GM21717 (cell line): Measurements from ENCODE around the gene PIAS4.

Experiments
- ATAC-seq: cut with Tn5 transposase; IDR thresholded peaks from one replicate; pipeline ENCODE4 v1.9.1; 2021; ENCODE audit warnings: mild to moderate bottlenecking, moderate library complexity; ENCODE audit not compliant: unreplicated experiment

PIAS4 gene

DNA sequence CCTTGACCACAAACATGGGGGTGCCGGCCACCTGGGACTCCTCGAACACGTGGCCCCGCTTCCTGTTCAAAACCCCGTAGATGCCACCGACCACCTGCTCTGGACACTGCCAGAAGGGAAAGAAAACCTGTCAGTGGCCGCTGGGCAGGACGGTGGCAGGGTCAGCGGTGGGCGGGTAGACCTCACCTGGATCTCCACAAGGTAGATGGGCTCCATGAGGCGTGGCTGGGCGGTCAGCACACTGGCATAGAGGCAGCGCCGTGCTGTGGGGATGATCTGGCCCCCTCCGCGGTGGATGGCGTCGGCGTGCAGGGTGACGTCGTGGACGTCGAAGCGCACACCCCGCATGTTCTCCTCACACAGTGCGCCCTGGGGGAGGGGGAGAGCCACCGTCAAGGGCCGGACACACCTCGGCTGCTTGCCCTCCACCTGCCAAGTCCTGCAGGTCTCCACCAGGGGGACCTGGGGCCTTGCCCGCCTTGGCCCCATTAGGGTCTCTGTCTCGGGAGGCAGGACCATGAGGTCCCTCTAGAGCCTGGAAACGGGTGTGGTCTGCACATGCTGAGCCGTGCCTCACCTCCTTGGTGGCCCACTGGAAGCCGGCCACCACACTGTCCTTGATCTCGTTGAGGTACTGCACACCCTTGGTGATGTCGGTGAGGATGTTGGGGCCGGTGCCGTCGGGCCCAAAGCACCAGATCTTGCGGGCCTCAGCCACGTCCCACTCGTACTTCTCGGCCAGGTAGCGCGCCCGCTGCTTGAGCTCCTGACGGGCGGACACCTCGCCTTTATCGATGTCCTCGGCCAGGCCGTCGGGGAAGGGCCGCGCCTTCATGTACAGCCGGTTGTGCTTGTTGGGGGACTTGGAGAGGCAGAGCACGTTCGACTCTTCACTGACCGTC lies 30.0 kb upstream of the PIAS4 start:
- ATAC-seq = no peak

DNA sequence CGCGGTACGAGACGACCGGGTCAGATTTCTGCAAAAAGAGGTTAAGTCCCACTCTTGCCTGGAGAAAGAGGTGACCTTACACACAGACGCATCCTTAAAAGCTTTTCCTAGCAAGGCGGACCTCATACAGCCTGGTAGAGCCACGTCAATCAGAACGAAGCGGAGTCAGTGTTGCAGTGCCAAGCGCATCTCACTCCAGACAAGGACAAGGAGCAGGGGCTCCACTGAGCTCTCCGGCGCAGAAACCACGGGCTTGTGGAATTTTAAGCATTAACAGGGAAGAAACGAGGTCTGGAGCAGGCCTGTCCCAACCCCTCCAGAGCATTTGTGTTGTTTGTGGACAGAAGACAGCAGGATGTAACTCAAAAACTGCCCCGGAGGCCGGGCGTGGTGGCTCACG lies 29.4 kb upstream of the PIAS4 start:
- no peak for ATAC-seq

DNA sequence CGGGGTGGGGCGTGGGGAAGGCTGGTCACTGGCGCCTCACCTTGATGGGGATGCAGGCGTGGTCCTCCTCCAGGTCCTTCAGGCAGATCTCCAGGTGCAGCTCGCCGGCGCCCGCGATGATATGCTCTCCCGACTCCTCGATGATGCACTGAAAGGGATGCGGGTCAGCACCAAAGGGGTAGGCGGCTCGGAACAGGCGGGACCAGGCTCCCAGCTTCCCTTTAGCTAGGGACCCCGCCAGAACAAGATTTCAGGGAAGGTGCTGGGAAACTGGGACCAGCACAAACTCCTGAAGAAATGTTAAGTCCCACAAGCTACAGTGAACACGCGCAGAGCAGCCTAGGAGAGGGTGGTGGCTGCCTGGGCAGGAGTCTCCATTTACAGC lies 28.3 kb upstream of the PIAS4 start:
- no peak for ATAC-seq

DNA sequence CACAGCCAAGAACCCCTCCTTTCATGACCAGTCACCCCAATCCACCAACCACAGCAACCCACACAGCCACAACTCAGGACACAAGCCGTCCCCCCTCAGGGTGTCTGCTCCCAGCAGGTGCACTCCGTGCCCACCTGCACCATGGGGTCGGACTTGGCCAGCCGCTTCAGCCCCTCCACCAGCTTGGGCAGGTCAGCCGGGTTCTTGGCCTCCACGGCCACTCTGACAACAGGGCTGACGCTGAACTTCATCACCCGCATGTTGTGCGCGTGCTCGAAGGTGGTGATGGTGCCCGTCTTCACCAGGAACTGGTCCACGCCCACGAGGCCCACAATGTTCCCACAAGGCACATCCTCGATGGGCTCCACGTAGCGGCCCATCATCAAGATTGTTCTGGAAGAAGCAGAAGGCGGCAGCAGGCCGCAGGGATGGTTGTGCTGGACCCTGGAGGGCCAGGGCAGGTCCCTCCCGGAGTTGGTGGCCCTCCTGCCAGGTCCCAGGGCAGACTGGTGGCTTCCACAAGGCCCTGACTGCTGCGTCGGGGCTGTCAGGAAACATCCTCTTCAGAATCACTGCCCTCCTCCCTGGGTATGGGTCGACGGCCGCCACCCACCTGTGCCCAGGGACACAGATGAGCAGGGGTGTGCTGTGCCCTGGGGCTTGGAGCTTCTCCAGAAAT lies 27.7 kb upstream of the PIAS4 start:
- no peak for ATAC-seq

DNA sequence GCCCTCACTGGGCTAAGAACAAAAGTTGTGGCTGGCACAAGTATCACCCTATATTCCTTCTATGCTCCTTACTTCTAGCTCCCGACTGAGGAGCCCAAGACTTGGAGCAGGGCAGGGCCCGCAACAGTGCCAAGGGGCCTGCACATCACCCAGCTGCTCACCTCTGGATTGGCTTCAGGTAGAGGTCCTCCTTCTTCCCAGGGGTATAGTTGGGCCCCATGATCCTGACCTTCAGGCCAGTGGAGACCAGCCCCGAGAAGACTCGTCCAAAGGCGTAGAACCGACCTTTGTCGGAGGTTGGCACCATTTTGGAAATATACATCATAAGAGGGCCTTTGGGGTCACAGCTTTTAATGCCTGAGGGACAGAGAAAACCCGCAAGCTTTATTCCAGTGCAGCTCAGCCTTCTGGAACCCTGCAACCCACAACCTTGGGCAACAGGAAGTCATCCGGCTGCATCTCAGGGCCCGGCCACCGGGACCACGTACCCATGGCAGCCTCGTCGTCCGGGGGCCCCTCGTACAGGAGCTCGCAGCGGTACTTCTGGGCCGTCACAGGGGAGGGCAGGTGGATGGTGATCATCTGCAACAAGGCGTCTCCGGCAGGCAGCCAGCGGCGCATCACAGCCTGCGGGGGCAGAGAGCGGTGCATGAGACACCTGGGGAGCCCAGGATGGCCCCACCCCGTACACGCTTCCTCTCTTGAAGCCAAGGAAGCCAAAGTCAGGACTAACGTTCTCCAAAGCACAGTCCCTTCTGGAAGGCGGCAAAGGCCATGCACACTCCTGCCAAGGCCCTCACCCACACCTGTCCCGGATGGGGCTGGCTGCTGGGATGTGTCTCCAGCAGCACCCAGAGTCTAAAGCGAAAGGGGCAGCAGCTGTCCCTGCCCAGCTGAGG lies 26.9 kb upstream of the PIAS4 start:
- ATAC-seq = no peak

DNA sequence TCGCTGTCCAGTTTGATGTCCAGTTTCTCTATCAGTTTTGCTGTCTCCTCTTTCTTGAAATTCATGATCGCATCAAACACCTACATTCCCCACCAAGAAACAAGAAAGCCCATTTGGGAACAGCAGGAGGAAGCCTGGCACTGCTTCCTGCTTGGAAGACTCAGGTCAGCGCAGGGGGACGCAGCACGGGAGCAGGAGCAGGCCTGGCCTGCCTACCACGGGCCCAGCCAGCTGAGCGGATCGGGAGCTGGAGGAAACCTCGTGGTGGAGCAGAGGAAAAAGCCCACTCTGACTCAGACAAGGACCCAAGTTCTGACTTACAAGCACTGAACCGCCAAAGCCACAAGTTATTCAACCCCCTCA lies 26.2 kb upstream of the PIAS4 start:
- ATAC-seq = no peak

DNA sequence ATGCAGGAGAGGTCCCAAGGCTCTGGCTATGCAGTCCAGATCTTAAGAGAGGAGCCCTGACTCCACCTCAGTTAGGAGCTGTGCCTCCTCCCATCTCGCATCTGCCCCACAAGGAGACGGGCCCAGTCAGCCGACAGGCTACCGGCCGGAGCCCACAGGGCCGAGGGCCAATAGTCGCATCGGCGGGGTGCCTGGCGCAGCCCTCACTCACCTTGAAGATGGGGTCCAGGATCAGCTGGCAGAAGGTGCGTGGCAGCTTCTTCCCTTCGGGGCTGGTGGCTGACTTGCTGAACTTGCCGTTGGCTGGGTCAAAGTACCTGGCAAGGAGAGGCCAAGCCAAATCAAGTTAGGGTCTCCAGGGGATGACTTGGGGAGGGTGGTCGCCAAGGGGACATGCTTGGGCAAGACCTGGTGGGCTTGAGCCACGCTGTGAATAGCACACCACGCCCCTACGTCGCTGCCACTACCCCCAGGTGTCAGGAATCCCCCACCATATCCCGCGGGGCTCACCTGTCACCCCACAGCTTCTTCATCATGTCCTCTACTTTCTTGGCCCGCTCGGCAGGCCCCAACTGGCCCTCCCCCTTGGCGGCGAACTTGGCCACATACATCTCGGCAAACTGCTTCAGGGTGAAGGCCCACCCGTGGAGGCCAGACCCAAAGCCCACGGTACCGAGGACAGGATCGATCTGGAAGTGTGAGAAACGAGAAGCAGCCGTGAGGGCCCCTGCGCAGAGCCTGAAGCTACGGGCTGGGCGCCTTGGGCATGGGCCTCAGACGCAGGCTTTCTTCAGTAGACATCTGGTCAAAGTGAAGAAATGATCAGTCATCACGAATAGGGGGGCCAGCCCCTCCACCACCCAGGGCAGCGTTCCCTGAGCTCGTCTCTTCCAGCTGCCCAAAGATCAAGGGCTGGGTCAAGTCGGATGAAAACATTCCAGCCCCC lies 25.5 kb upstream of the PIAS4 start:
- ATAC-seq = no peak

DNA sequence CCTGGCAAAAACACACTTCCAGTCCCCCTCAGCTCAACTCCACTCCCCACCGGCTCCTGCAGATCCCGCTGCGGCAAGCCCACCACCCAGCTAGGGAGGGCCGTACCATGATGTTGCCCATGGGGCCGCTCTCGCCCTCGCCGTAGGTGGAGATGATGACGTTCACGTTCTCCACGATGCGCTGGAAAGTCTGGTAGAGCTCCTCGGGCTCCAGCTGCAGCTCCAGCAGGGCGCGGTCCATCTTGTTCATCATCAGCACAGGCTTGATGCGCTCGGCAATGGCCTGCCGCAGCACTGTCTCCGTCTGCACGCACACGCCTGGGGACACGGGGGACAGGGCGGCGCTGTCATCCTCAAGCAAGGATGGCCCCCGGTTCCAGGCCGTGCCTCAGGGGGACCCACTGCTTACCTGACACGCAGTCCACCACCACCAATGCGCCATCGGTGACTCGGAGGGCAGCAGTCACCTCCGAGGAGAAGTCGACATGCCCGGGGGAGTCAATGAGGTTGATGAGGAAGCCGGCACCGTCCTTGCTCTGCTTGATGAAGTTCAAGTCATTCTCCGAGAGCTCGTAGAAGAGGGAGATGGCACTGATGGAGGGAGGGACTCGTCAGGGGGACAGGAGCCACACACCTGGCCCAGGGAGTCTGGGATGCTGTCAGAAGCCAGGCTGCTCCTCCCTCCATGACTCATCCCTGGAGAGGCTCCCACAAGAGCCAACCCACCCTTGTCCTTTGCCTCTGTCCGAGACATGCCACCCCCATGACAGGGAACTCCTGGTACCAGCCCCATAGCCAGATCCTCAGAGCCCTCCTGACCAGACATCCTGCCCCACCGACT lies 24.6 kb upstream of the PIAS4 start:
- no peak for ATAC-seq

DNA sequence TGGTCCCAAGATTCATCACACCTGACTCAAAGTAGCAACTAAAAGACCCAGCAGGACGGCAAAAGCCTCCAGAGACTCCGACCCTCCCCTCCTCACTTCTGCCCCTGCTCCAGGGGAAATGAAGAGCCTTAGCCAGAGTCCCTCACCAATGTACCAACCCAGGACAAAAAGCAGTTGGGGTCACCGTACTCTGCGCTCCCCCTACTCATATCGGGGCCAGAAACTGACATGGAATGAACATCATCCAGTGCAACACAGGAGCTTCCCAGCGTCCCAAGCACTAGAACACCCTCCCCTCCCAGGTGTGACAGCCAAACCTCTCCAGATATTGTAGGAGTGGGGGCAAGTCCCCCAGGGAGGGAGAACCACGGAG lies 24.0 kb upstream of the PIAS4 start:
- ATAC-seq = no peak

DNA sequence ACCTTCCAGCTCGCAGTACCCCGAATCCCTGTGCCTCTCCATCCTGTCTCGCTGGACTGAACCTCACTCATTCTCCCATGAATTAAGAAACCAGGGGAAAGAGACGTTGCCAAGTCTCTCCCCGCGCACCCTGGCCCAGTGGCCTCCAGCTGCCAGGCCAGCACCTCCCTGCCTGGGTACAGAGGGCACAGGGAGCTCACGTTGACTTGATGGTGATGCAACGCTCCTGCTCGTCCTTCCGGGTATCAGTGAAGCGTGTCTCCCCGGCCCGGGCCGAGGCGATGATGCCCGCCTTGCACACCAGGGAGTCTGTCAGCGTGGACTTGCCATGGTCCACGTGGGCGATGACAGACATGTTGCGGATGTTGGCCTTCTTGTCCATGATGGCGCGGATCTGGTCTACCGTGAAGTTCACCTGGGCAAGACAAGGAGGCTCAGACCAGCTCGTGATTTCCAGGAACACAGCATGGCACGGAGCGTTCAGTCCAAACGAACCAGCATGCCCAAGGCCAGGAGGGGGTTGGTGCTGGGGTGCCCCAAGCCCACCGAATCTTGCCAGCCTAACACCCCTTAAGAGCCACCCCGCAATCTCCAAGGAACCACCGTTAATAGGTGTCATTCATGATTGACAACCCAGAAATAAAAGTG lies 23.5 kb upstream of the PIAS4 start:
- ATAC-seq = no peak

DNA sequence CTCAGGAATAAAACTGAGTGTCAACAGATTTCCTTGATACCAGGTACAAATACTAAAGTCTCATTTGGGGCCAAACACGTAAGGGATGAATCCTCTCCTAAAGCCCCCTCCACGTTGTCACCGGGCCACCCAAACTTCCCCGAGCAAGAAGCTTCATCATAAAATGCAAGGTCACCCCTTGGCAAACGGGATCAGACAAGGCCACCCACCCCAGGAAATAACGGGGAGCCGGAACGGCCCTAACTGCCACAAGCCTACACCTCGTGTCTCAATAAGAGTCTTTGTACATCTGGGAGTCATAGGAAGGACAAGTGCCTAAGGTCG lies 23.0 kb upstream of the PIAS4 start:
- no peak for ATAC-seq

DNA sequence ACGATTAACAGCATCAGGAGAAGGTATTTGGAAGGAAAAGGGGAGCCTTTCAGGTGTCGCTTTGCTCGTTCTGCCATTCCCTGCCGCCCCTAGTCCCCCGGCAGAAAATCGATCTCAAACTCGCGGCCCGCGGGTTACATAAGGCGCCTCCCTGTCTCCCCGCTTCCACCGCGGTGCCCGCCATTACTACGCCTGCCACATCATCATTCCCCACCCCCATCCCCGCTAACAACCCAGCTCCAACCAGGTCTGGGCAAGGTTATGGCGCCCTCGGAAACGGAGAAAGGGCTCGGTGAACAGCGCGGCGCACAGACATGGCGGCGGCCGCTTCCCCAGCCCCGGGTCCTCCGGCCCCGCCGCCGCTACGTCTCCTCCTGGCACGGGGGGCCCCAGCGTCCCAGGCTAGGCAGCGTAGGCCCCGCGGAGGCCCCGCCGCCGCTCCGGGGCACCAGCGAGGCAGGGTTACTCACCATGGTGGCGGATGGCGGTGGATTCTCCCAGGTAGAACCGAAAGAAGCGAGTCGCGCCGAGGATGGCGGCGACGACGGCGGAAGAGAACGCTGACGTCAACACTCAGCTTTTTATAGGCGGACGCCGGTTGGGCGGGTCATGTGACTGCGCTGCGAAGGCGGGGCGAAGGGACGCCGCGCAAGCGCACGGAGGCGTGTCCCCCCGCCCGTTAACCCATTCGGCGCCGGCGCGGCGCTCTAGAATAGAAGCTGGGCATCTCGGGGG lies 22.5 kb upstream of the PIAS4 start, which contains the start of gene EEF2:
EEF2 (minus strand) TSS at position 556 of the 735 bp plus-strand sequence; CDS start at position 473, 83 bp downstream.
- peak; percentile 40 for ATAC-seq

DNA sequence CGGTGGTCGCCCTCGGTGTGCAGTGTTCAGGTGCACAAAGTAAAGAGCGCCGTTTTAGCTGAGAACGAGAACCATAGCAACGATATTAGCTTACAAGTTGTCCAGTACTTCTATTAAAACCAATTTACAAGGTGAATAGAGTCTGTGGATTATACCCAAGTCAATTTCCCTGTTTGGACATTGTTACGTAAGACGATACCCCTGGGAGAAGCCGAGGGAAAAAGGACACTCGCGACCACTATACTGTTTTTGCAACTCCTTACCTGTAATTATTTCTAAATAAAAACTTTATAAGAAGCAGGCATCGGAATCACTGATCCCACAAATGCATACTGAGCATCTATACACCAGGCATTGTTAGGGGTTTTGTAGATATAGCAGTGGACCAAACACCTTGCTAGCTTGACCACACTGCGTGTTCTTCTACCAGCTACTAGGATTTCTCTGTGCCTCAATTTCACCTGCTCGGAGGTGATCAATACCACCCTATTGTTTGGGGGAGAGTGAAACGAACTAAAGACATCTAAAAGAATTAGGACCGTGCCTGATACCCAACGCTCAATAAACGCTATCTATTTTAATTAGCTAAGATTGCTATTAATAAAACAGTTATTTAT lies 21.8 kb upstream of the PIAS4 start:
- ATAC-seq = no peak

DNA sequence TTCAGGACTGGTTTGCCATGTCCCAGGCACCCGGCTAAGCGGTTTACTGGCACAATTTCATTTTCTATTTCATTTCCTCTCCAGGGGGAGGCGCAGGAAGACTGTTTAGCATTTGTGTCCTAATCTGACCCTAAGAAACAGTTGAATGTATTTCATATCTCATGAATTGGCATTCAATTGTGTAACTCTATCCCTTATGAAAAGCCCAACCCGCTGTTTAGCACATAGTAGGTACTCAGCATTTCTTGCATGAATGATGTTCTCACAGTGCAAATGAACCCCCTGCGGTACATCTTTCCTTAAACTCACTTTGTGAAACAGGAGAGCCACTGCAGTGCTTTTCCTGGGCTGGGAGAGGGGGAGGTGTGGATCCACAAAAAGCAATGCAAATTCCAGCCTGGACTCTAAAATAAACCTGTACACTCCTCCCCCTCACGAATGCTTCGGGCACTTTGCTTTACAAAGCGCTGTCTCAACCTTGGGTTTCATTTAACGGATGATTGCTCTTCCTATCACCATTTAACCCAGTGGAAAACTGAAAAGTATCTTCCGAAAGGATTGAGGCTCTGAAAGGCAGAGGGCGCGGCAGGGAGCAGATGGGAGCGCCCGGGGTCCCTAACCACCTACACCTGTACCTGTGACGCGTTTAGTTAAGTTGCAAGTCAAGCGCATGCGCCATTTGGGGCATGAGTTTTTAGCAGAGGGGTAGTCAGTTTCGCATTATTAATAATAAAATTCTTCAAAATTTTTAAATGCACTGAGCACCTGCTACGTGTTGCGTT lies 21.1 kb upstream of the PIAS4 start:
- ATAC-seq = no peak

DNA sequence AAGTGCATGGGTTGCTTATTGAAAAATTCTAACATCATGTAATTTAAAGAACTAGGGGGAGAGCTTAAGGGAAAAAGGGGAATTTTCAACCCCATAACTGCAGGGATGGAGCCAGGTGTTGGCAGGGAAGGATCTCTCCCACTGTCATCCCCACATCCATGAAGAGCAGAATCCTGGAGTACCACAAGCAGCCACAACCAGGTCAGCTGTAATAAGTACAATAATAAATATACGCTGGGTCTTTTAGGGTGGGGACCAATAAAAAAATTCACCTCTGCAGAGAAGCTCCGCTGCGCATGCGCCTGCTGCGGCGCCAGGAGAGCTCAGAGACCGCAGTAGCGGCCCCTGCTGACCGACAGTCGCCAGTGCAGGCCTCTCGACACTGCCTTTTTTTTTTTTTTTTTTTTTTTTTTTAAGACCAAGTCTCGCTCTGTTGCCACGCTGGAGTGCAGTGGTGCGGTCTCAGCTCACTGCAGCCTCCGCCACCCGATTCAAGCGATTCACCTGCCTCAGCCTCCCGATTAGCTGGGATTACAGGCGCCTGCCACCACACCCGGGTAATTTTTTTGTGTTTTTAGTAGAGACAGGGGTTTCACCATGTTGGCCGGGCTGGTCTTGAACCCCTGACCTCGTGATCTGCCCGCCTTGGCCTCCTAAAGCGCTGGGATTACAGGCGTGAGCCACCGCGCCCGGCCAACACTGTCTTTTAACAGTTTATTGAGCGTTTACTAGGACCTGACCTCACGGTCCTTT lies 19.7 kb upstream of the PIAS4 start:
- peak; percentile 33 for ATAC-seq

DNA sequence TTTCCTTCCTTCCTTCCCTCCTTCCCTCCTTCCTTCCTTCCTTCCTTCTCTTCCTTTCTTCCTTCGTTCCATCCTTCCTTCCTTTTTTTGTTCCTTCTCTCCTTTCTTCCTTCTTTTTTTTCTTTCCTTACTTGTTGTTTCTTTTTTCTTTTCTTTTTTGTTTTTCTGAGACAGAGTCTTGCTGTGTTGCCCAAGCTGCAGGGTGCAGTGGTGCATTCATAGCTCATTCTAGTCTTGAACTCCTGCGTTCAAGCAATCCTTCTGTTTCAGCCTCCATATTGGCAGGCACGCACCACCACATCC lies 16.8 kb upstream of the PIAS4 start:
- ATAC-seq = no peak

DNA sequence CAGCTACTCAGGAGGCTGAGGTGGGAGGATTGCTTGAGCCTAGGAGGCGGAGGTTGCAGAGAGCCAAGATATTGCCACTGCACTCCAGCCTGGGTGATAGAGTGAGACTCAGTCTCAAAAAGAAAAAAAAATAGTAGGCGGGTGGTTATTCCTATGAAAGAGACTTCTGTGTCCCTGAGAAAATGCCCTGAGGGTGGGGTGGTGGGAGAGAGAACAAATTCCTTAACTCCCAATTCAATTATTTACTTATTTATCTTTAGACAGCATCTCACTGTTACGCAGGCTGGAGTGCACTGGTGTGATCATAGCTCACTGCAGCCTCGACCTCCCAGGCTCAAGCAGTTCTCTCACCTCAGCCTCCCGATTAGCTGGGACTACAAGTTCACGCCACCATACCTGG lies 11.9 kb upstream of the PIAS4 start:
- no peak for ATAC-seq
